GM19328 (cell line): Measurements from ENCODE around the gene HGFAC.

Source experiments
- ATAC-seq: cut with Tn5 transposase; IDR thresholded peaks from one replicate; pipeline ENCODE4 v1.9.1; 2021; ENCODE audit warnings: mild to moderate bottlenecking, moderate library complexity; ENCODE audit not compliant: unreplicated experiment

HGFAC gene

DNA sequence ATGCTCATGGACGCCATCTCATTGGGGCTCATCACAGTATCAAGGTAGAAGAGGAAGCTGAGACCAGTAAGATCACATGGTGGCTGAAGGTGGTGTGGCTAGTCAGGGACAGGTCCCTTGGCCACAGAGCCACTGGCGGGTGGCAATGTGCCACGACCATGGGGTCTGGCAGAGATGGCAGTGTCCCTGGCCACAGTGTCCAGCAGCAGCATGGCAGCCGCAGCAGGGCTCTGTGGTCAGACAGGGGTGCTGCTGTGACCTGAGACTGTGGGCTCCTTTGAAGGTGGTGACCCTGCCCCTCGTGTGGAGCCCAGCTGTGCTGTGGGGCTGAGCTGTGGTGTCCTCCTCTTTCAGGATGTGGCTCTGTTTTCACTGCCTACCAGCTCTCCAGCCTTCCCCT is 19.2 kb downstream of the HGFAC start:
- no peak for ATAC-seq

DNA sequence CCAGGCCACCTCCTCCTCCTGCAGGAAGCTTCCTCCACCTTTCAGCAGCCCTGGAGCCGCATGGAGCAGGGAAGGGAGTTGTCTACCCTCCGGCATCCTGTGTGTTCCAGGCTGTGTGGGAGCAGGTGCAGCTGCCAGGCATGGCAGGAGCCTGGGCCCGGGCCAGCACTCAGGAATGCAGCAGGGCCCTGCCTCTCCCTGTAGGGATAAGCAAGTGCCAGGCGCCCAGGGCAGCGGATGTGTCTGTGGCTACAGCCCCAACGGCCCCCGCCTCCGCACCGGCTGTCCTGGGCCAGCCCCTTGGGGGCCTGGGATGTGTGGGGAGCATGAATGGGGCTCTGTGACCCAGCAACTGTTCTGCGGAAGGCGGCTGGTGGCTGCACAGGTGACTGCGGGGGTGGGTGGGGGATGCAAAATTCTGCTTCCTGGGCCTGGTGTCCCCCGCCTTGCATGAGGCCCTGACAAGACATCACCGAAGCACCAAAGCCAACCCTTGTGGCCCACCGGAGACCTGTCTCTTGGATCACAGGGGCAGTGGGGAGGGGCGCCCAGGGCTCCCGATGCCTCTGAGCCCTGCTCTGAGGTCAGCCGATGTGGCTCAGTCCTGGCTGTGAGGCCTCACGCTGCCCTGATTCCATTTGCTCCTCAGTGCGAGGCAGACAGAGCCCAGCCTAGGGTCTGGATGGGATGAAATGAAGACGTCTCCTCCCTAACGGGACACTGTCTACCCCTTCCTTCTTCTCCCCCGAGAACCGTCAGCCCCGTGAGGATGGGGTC is 19.9 kb downstream of the HGFAC start:
- ATAC-seq = no peak

DNA sequence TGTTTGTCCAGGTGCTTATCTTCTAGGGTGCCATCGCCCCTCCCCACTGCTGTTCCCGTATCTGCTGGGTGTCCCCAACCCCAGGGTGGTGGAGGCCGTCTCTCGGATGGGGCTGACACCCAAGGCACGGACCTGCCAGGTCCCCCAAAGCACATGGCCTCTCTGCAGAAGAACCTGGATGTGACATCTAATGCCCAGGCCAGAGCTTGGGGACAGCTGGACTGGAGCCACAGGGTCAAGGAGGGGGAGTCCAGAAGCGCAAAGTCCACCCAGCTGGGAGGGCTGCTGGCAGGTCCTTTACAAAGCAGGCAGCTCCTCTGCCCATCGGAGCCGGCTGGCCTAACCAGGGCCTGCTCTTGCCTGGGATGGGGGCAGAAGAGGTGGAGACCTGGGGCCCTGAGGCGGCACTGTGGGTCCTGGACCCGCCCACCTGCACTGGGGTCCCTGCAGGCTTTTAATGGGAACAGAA is 20.6 kb downstream of the HGFAC start:
- no peak for ATAC-seq

DNA sequence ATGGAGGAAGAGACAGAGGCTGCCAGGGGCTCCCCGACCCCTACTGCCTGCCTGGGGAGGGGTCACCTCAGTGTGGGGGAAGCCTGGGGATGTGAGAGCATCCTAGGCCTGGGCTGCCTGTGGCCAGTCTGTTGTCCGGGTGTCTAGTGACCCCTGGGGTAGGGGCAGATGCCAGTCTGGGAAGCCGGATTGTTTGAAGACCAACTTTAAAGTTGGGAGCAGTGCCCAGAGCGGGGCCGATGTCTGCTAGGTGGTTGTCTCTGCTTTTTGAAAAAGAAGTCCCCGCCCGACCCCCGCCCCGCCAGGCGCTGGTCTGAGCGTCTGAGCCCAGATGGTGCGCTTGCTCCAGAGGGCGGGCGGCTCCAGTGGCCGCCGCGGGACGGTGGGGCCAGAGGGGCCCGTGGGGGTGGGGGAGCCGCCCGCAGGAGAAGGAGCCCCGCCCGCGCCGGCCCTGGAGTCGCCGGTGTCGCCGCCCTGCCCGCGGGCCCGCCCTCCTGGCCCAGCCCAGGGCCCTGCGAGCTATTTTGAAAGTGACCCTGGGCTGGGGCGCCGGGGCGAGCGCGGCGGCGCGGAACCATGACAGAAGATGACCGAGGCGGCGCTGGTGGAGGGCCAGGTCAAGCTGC is 21.1 kb downstream of the HGFAC start, which contains the start of gene DOK7:
Gene DOK7 (plus strand): TSS at position 517 of the 626 bp plus-strand sequence. CDS start 70 bp downstream, at position 587.
- no peak for ATAC-seq

DNA sequence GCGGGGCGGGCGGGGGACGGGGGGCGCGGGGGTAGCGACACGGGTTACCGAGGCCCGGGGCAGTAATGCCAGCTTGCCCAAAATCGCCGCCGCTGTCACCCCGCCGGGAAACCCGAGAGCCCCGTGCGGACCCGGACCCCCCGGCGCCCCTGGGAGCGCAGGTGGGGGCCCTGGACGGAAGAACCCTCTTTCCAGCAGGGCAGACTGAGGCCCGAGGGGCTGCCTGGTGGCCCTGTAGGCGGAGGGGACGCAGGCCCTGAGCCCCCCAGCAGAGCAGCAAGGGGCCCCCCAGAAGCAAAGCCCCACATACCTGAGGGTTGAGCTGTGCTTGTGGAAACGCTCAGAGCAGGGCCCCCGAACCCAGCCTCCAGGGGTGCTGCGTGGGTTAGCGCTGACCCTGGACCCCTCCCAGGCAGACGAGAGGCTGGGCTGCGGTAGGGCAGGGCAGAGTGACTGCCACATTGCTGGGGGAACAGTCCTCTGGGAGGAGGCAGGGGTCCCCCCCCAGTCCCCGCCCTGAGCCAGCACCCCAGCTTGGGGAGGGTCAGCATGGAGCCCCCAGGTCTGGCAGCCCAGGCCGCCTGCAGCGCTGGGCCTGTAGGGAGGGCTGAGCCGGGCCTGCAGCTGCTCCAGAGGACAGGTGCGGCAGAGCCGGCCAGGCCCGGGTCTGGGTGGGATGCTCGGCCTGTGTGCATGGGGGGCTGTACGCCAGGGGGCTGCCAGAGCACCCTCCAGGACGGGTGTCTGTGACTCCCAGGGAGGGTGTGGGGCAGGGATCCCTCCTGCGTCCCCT is 22.0 kb downstream of the HGFAC start:
- no peak for ATAC-seq

DNA sequence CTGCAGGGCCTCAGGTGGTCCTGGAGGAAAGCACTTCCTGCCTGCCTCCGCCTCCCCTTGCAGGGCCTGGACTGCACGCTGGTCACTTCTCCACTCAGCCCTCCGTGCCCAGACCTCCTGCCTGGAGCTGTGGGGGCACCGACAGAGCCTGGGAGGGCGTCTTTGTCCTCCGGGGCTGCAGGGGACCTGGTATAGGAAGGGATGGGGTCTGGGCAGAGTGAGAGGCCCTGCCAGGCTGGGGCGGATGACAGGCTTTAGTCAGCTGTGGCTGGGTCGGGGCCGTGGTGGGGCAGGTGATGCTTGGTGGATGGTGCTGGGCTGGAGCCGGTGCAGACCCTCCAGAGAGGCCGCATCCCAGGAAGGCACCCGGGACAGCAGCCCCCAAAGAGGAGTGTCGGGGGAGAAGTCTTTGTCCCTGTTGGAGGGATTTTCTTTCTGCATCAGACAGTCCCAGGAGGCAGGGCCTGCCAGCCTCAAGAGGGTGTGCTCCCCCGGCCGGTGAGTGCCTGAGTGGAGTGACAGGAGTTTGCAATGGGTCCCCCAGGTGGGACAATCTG is 22.7 kb downstream of the HGFAC start:
- no peak for ATAC-seq

DNA sequence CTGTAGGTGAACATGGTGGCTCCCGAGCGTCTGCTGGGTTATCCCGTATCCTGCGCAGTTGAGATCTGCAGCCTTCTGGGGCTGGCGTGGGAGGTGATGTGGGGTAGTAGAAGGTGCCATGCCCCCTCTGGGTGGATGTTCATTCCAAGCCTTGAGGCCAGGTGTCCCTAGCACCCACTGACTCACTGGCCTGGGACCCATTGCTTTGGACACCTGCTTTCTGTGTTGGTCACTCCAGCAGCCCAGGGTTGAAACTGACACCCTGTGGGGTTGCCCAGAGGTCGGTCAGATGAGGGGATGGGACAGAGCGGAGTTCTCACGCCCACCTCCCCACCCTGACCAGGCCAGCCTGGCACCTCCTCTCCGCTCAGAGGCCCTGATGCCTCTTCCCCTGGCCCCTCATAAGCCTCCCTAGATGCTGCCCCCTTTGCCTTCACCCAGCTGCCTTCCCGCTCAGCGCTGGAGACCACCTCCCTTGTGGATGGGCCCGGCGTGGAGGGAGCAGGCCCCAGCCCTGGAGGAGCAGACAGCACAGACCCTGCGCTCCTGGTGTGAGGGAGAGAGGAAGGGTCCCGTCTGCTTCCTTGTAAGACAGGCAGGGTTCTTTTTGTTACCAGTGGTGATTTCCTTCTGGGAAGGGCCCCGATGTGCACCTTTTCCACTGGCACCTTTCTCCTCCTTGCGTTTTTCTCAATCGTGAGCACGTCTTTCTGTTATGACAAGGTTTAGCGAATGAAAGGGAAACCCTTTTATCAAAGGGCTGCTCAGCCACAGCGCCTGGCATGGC is 23.3 kb downstream of the HGFAC start:
- ATAC-seq = no peak

DNA sequence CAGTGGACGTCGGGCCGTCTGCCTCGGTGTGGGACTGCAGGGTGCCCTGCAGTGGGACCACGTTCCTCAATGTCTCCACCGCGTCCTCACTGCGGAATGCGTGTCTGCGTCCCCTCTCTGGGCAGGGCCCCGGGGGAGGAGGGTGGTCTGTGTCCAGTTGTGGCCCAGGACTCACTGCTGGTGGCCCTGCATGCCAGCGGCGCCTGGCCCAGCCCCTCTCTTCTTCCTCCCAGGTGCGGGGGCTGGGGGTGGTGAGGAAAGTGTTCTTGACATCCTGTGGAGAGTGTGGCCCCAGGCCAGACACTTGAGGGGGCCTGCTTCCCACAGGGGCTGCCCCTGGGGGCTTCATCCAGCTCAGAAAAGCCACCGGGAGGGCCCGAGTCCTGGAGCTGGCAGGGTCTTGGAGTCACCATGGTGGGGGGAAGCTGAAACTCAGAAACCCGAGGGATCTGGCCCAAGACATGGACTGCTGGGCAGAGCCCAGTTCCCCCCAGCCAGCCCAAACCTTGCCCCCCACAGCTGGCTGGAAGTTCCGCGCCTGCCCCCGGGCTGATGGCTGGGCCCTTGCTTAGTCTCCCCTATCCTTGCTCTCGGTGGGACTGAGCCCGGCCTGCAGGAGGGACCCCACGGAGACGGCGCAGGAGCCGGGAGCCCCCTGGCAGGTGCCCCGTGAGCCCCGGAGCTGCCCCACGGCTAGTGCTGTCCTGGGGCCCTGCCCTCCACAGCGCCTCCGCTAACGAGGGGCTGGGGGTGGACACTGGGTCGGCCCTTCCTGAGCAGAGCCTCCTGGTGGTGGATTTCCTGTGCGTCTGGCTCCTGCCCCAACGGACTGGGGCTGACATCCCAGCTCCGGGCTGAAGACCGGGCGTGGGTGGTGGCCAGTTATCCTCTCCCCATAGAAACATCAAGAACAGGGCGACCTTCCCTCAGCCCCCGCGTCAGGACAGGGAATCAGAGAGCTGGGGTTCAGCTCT is 24.2 kb downstream of the HGFAC start:
- no peak for ATAC-seq

DNA sequence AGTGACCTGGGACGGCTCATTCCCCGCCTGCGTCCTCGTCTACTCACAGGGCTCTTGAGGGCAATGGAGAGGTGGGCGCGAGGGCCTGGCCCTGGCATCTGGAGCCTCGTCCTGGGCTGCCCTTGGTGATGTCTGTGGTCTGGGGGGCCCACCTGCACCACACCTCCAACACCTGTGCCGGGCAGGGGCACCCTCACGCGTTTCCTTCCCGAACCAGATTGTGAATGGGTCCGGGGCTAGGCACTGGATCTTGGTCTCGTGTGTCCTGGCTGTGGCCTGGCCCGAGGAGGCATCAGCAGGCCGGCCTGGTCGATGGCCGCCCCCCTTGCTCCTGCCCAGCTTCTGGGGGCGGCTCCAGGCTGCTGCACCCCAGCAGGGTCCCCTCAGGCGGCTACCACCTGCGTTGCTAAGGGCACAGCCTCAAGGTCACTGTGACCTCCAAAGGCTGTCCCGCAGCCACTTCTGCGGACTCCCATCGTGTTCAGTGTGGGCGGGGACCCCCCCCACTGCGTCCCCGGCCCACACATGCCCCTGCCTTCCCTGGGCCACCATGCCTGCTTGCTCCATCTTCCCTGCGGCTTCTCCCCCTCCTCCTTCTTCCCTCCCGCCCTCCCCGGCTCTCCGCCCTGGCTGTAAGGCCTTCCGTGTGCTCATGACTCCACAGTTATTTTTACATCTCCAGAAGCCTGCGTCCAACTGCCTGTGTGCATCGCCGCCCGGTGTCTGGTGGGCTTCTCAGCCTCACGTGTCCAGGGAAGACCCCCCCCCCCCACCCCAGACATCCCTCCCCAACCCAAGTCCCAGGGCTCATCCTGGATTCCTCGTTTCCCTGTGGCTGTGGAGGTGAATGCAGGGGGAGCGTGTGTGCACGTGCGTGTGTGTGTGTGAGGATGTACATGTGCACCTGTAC is 25.2 kb downstream of the HGFAC start:
- ATAC-seq = no peak

DNA sequence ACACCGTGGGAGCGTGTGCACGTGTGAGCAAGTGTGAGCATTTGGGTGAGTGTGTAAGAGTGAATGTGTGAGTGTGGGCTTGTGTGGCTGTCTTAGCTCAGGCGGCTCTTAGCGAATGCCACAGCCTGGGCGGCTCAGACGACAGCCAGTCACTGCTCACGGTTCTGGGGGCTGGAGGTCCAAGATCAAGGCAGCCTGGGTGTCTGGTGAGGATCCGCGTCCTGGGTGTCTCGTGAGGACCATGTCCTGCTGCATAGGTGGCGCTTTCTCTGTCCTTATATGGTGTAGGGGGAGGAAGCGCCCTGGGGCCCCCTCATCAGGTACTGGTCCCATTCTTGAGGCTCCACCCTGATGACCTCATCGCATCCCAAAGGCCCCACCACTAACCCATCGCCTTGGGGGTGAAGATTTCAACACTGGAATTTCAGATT is 25.8 kb downstream of the HGFAC start:
- ATAC-seq = no peak

DNA sequence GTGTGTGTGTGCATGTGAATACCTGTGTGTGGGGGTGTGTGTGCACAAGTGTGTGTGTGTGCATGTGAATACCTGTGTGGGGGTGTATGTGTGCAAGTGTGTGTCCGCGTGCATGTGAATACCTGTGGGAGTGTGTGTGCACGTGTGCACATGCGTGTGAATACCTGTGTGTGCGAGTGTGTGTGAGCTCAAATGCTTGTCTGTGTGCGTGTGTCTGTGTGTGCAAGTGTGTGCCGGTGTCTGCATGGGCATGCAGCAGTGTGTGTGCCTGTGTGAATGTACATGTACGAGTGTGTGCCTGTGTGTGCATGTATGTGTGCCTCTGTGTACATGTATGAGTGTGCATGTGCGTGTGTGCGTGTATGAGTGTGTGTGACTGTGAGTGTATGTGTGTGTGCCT is 26.4 kb downstream of the HGFAC start:
- ATAC-seq = no peak

DNA sequence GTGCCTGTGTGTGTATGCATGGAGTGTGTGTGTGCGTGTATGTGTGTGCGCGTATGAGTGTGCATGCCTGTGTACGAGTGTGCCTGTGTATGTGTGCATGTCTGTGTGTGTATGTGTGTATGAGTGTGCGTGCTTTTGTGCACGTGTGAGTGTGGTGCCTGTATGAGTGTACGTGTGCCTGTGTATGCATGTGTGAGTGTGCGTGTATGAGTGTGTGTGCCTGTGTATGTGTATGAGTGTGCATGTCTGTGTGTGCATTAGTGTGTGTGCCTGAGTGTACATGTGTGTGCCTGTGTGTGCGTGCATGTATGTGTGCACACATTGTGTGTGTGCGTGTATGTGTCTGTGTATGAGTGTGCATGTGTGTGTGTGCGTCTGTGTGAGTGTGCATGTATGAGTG is 27.0 kb downstream of the HGFAC start:
- no peak for ATAC-seq

DNA sequence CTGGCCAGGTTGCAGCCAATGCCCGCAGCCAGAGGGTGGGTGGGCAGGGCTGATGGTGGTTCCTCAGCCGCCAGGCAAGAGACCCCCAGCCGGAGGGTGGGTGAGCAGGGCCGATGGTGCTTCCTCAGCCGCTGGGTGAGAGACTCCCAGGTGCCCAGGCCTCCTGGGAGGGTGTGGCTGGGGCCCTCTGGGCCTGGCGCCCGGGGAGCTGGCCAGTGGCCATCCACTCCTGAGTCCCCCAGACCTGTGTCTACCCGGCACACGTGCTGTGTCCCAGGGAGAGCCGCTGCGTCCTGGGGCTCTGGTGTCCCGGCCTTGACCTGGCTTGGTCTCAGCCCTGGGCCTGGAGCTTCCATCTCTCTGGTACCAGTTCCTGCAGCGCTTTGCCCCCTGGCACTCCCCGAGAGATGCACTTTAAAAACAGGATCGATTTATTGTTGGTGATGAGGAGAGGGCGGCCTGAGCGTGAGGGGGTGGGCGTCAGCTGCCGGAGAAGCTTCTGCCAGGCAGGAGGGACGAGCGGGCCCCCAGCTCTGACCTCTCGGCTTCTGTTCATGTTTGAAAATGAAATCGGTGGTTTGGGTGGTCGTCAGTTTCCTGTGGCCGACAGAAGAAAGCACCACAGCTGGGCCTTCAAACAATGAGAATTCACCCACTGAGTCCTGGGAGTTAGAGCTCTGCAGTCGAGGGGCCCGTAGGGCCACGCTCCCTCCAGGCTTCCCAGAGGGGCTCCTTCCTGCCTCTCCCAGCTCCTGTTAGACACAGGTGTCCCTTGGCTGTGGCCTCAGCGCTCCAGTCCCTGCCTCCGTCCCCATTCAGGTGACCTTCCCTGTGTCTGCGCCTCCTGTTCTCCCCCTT is 27.8 kb downstream of the HGFAC start:
- ATAC-seq = no peak

DNA sequence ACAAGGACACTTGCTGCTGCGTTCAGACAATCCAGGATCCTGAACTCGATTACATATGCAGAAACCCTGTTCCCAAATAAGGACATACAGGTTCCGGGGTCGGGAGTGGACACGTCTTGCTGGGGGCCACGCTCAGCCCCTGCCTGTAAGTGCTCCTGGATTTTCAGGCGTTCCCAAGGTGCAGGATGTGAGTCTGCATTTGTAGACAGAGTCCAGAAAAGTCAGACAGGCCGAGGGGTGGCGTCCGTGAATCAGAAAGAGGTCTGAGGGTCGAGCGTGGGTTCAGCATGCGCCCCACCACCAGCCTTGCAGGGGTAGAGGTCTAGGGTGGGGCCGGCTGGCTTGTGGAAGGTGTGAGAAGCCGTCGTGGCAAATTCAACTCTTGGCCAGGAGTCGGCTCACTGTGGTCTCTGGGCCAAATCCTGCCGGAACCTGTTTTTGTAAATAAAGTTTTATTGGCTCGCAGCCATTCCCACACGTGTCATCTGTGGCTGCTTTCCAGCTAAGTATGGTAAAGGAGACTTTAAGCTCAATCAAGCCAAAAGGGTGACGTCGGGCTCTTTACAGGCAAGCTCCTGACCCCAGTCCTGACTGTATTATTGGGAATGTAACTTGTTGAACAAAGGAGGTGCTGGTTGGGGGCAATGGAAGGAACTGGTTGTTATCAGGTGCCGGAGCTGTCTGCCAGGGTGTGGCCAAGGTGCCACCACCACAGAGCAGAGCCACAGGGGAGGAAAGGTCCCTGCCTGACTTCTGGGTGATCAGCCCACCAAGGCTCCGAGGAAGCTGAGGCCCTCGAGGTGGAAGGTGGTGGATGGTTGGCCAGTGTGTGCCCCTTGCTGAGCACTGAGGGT is 28.7 kb downstream of the HGFAC start:
- no peak for ATAC-seq

DNA sequence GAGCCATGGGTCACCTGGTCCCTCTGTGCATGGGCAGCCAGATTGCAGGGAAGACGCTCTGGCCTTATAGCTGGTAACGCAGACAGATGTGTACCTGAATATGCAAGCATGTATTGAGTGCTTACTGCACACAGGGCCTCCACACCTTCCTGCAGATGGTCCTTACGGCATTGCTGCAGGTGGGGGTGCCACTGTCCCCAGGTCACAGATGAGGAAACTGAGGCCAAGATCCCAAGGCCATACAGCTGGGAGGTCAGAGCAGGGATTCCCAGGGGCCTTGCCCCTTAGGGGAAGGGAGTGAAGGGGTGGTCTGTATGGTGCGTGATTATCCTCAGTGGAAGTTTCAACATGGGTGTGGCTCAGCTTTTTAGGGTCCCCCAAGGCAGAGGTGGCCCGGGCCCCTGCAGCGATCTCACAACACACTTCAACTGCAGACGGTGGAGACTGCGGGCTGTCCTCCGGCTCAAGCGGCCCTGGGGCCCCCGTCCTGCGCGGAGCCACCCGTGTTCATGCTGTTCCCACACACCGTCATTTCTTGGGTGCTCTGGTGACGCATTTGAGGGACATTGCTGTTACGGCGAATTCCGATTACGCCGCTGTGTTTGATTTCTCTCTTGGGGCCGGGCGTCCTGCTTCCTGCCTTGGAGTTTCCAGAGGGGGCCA is 29.5 kb downstream of the HGFAC start:
- ATAC-seq = no peak

DNA sequence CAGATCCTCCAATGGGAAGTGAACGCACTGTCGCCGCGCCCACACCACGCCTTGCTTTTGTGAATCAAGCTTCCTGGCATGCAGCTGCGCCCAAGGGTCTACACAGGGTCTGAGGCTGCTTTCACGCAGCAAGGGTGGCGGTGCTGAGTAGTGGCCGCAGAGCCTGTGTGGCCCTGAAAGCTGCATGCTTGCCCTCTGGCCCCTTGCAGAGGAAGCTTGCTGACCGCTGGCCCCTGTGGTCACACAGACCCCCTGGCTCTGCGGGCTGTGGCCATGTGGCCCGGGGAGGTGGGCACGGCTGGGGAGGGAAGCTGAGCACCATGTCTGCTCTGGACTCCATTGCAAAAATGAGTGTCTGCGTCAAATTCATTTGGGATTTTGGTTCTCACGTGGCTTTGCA is 30.1 kb downstream of the HGFAC start:
- ATAC-seq = no peak
